K562 (cell line): ENCODE results near the gene CHD5. TPM values are rescaled to one million over a fixed set of nuclear protein-coding genes. Genes with fewer than 3 reads are reported as not detected.

ENCODE experiments used
- CHCHD3 ChIP-seq: fragments of 250-450 bp; sonication (Bioruptor Pico); IDR thresholded peaks from 2 replicates; pipeline ENCODE4 v2.1.2; 2022; ENCODE audit warnings: mild to moderate bottlenecking
- DACH1 ChIP-seq: fragments of 450-650 bp; IDR thresholded peaks from 2 replicates; pipeline ENCODE4 v1.6.1; 2018; ENCODE audit not compliant: partially characterized antibody
- FOXJ3 ChIP-seq: sonication (generic); formaldehyde crosslinking; IDR thresholded peaks from 2 replicates; pipeline ENCODE4 v1.4.0; 2020; ENCODE audit warnings: mild to moderate bottlenecking, missing genetic modification reagents
- ILK ChIP-seq: fragments of 450-650 bp; IDR thresholded peaks from 2 replicates; pipeline ENCODE4 v1.6.1; 2016; ENCODE audit warnings: missing genetic modification characterization, low read depth, mild to moderate bottlenecking, missing compliant biosample characterization, moderate library complexity, borderline replicate concordance
- KLF1 ChIP-seq: fragments of 450-650 bp; IDR thresholded peaks from 2 replicates; pipeline ENCODE4 v1.6.1; 2016; ENCODE audit warnings: missing genetic modification characterization, missing compliant biosample characterization
- NR2C2 ChIP-seq, 2 experiments: fragments of 200-800 bp in 1 of 2; sonication (Bioruptor generic) in 1 of 2; sonication (generic) in 1 of 2; formaldehyde crosslinking in 1 of 2; IDR thresholded peaks; 2 replicates each; pipeline versions ENCODE4 v1.6.1 to v1.8.0; 2016 to 2022; ENCODE audit warnings: mild to moderate bottlenecking in 1 of 2, missing compliant biosample characterization in 1 of 2, missing genetic modification characterization in 1 of 2, missing genetic modification reagents in 1 of 2
- RBM22 ChIP-seq: fragments of 200-400 bp; formaldehyde crosslinking; IDR thresholded peaks from 2 replicates; pipeline ENCODE4 v1.6.1; 2018; ENCODE audit warnings: low read length, low read depth; ENCODE audit not compliant: poor library complexity, severe bottlenecking
- SP1 ChIP-seq: sonication (generic); formaldehyde crosslinking; IDR thresholded peaks from 2 replicates; pipeline ENCODE4 v1.8.1; 2022; ENCODE audit warnings: mild to moderate bottlenecking, missing genetic modification reagents
- SREBF1 ChIP-seq: fragments of 150-350 bp; IDR thresholded peaks from 2 replicates; pipeline ENCODE4 v1.6.1; 2014; ENCODE audit warnings: antibody characterized with exemption, low read depth, low read length, borderline replicate concordance
- STAT5A ChIP-seq: IDR thresholded peaks from 2 replicates; pipeline ENCODE4 v1.6.1; 2012; ENCODE audit warnings: low read length, inconsistent platforms, borderline replicate concordance
- ZC3H4 ChIP-seq: sonication (generic); formaldehyde crosslinking; IDR thresholded peaks from 2 replicates; pipeline ENCODE4 v1.9.0; 2021; ENCODE audit warnings: missing genetic modification reagents, borderline replicate concordance
- polyA plus RNA-seq, 8 experiments: library from polyadenylated mRNA; depleted of rRNA in 4 of 8; stranded (reverse) in 5 of 8; unstranded in 3 of 8; fragments of >200 nt; fragmentation: Nextera tagmentation in 2 of 8; fragmentation: Illumina TruSeq in 1 of 8; extraction: Ambion mirVana in 2 of 8; extraction: Trizol in 1 of 8; gene quantifications; 2 replicates each; pipeline versions ENCODE4 v1.2.1 to v1.2.3, GENCODE V29; 2011 to 2014; ENCODE audit warnings: inconsistent platforms in 1 of 8, missing spikeins in 1 of 8
- total RNA-seq, 7 experiments: library from RNA; depleted of rRNA in 6 of 7; stranded (reverse); fragments of >200 nt in 6 of 7; fragmentation: Illumina TruSeq in 2 of 7; extraction: Trizol in 2 of 7; gene quantifications; 2 replicates each; pipeline versions ENCODE4 v1.2.1 to v1.2.3, GENCODE V29; 2011 to 2021; ENCODE audit warnings: low replicate concordance in 1 of 7
- TF ChIP-seq, protein P1 (sequence below): fragments of 450-650 bp; IDR thresholded peaks from 2 replicates; pipeline ENCODE4 v1.6.1; 2016; ENCODE audit warnings: low read depth
- TF ChIP-seq, protein P2 (sequence below), 2 experiments: fragments of 200-800 bp in 1 of 2; sonication (Bioruptor generic) in 1 of 2; sonication (generic) in 1 of 2; formaldehyde crosslinking in 1 of 2; IDR thresholded peaks in 1 of 2; conservative IDR thresholded peaks in 1 of 2; 2 replicates each; pipeline versions ENCODE4 v1.5.0 to v1.6.1; 2016 to 2020; ENCODE audit warnings: missing compliant biosample characterization in 1 of 2, missing genetic modification characterization in 1 of 2, missing genetic modification reagents in 1 of 2
- TF ChIP-seq, protein P3 (sequence below): fragments of 450-650 bp; formaldehyde crosslinking; IDR thresholded peaks from 2 replicates; pipeline ENCODE4 v1.4.0; 2022; ENCODE audit warnings: mild to moderate bottlenecking, moderate library complexity
- TF ChIP-seq, protein P4 (sequence below): fragments of 450-650 bp; formaldehyde crosslinking; IDR thresholded peaks from 2 replicates; pipeline ENCODE4 v1.4.0; 2022; ENCODE audit warnings: missing genetic modification characterization

The CHD5 gene
- total and polyA plus RNA-seq, 9 of the 15 experiments (the other 6 are each of a cell fraction or from before 2014, with no cell fraction given), result 0.03 to 0.52 (median 0.11) TPM; not detected in 2

DNA sequence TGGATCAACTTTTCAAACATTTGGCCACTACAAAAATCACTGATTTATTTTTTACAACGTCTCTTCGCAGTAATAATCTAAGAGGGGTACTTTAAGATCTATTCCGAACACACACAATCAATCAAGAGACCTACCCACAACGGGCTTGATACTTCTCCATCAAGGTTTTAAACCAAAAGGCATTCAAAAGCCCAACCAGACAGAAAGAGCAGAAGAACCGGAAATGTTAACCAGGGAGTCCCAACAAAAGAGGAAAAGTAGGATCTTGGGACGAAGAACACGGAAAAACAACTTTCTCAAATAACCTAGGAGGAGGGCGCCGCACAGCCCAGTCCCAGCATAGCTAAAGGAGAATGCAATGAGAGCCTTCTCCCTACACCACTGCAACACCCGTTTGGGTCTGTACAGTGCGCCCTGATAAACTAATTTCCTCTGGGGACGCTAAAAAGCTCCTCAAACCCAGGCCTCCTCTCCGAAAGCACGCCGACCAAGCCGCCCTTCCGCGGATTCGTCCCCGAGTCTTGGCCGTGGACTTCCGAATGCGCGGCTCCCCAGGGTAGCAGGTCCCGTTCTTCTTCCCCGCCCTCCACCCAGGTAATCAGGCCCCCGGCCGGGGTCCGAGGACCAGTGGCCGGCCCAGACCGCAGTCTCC, 18.7 kb upstream of the CHD5 start (continued):
- TF ChIP-seq, protein P1, sequence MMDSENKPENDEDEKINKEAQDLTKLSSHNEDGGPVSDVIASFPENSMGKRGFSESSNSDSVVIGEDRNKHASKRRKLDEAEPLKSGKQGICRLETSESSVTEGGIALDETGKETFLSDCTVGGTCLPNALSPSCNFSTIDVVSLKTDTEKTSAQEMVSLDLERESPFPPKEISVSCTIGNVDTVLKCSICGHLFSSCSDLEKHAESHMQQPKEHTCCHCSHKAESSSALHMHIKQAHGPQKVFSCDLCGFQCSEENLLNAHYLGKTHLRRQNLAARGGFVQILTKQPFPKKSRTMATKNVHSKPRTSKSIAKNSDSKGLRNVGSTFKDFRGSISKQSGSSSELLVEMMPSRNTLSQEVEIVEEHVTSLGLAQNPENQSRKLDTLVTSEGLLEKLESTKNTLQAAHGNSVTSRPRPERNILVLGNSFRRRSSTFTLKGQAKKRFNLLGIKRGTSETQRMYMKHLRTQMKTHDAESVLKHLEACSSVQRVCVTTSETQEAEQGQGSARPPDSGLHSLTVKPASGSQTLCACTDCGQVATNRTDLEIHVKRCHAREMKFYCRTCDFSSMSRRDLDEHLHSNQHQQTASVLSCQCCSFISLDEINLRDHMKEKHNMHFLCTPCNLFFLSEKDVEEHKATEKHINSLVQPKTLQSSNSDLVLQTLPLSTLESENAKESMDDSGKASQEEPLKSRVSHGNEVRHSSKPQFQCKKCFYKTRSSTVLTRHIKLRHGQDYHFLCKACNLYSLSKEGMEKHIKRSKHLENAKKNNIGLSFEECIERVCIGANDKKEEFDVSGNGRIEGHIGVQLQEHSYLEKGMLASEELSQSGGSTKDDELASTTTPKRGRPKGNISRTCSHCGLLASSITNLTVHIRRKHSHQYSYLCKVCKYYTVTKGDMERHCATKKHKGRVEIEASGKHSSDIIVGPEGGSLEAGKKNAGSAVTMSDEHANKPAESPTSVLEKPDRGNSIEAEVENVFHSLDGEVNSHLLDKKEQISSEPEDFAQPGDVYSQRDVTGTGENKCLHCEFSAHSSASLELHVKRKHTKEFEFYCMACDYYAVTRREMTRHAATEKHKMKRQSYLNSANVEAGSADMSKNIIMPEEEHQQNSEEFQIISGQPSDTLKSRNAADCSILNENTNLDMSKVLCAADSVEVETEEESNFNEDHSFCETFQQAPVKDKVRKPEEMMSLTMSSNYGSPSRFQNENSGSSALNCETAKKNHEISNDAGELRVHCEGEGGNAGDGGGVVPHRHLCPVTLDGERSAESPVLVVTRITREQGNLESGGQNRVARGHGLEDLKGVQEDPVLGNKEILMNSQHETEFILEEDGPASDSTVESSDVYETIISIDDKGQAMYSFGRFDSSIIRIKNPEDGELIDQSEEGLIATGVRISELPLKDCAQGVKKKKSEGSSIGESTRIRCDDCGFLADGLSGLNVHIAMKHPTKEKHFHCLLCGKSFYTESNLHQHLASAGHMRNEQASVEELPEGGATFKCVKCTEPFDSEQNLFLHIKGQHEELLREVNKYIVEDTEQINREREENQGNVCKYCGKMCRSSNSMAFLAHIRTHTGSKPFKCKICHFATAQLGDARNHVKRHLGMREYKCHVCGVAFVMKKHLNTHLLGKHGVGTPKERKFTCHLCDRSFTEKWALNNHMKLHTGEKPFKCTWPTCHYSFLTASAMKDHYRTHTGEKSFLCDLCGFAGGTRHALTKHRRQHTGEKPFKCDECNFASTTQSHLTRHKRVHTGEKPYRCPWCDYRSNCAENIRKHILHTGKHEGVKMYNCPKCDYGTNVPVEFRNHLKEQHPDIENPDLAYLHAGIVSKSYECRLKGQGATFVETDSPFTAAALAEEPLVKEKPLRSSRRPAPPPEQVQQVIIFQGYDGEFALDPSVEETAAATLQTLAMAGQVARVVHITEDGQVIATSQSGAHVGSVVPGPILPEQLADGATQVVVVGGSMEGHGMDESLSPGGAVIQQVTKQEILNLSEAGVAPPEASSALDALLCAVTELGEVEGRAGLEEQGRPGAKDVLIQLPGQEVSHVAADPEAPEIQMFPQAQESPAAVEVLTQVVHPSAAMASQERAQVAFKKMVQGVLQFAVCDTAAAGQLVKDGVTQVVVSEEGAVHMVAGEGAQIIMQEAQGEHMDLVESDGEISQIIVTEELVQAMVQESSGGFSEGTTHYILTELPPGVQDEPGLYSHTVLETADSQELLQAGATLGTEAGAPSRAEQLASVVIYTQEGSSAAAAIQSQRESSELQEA, result no peak
- TF ChIP-seq NR2C2 (CRISPR knock-in tag; IDR thresholded peaks at IDR 0.05) (no peak), NR2C2 (tag; IDR thresholded peaks at IDR 0.05) (peak; percentile 51; the same call in 1 of the 2 replicates), KLF1 (no peak), ILK (tag) (no peak), FOXJ3 (CRISPR knock-in tag) (no peak), SP1 (CRISPR knock-in tag) (no peak; the same call in 1 of the 2 replicates), RBM22 (no peak), DACH1 (no peak), CHCHD3 (CRISPR knock-in tag) (no peak), ZC3H4 (no peak), STAT5A (no peak), SREBF1 (no peak)
- TF ChIP-seq, protein P2, sequence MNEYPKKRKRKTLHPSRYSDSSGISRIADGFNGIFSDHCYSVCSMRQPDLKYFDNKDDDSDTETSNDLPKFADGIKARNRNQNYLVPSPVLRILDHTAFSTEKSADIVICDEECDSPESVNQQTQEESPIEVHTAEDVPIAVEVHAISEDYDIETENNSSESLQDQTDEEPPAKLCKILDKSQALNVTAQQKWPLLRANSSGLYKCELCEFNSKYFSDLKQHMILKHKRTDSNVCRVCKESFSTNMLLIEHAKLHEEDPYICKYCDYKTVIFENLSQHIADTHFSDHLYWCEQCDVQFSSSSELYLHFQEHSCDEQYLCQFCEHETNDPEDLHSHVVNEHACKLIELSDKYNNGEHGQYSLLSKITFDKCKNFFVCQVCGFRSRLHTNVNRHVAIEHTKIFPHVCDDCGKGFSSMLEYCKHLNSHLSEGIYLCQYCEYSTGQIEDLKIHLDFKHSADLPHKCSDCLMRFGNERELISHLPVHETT (CRISPR knock-in tag; conservative IDR thresholded peaks at IDR 0.05 in 1 of 2, IDR thresholded peaks at IDR 0.05 in 1 of 2), result no peak
- TF ChIP-seq, protein P3, sequence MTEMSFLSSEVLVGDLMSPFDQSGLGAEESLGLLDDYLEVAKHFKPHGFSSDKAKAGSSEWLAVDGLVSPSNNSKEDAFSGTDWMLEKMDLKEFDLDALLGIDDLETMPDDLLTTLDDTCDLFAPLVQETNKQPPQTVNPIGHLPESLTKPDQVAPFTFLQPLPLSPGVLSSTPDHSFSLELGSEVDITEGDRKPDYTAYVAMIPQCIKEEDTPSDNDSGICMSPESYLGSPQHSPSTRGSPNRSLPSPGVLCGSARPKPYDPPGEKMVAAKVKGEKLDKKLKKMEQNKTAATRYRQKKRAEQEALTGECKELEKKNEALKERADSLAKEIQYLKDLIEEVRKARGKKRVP, result no peak
- TF ChIP-seq, protein P4, sequence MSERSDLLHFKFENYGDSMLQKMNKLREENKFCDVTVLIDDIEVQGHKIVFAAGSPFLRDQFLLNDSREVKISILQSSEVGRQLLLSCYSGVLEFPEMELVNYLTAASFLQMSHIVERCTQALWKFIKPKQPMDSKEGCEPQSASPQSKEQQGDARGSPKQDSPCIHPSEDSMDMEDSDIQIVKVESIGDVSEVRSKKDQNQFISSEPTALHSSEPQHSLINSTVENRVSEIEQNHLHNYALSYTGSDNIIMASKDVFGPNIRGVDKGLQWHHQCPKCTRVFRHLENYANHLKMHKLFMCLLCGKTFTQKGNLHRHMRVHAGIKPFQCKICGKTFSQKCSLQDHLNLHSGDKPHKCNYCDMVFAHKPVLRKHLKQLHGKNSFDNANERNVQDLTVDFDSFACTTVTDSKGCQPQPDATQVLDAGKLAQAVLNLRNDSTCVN (CRISPR knock-in tag), result no peak
